IMR-90 (cell line): ENCODE data around the gene MRPS22. TPM values are rescaled to one million over a fixed set of nuclear protein-coding genes. Genes with fewer than 3 reads are reported as not detected.

Experiments
- ATAC-seq: fragments of 200-7000 bp; cut with Tn5 transposase; 2 replicates; pipeline ENCODE4 v1.9.1; 2020; ENCODE audit warnings: low read depth, mild to moderate bottlenecking, moderate library complexity
- BruUV-seq: library from RNA; stranded (reverse); fragments of 400-500 nt; replicated peaks from 2 replicates; lab custom pipeline; 2021; lab: Mats Ljungman, UMichigan
- CTCF ChIA-PET: fragments of 300-600 bp; formaldehyde crosslinking; extraction: SDS; loops from one replicate; lab custom pipeline; 2021; ENCODE audit warnings: antibody characterized with exemption; lab: Yijun Ruan, JAX
- POLR2A ChIA-PET: fragments of 300-600 bp; sonication (Branson Sonifier 250); formaldehyde crosslinking; loops from one replicate; lab custom pipeline; 2022; ENCODE audit warnings: antibody characterized with exemption; ENCODE audit not compliant: unreplicated experiment; lab: Charles Lee
- DNase-seq: peaks from one replicate; pipeline ENCODE4 v3.0.0; 2013
- H2AFZ ChIP-seq: replicated peaks from 2 replicates; pipeline ENCODE3; 2013; ENCODE audit warnings: low read length, mild to moderate bottlenecking; ENCODE audit not compliant: poor library complexity
- H2AK5ac ChIP-seq: 2 replicates; pipeline ENCODE4 v1.6.1; 2013; ENCODE audit warnings: low read depth, low read length, inconsistent platforms
- H2AK9ac ChIP-seq: replicated peaks from 2 replicates; pipeline ENCODE3; 2013; ENCODE audit warnings: mild to moderate bottlenecking, low read depth, low read length, moderate library complexity; ENCODE audit not compliant: poor library complexity
- H2BK120ac ChIP-seq: 2 replicates; pipeline ENCODE4 v1.6.1; 2013; ENCODE audit warnings: low read depth, low read length, inconsistent platforms
- H2BK15ac ChIP-seq: 3 replicates; pipeline ENCODE4 v1.6.1; 2013; ENCODE audit warnings: low read depth, low read length, inconsistent platforms
- H2BK20ac ChIP-seq: 2 replicates; pipeline ENCODE4 v1.6.1; 2013; ENCODE audit warnings: low read depth, mild to moderate bottlenecking, inconsistent platforms, low read length, moderate library complexity
- H2BK5ac ChIP-seq: 2 replicates; pipeline ENCODE4 v1.6.1; 2013; ENCODE audit warnings: mild to moderate bottlenecking, low read depth, low read length, inconsistent platforms; ENCODE audit not compliant: poor library complexity, severe bottlenecking
- H3K14ac ChIP-seq: replicated peaks from 2 replicates; pipeline ENCODE4 v1.6.1; 2013; ENCODE audit warnings: low read depth, low read length, inconsistent platforms
- H3K18ac ChIP-seq: 2 replicates; pipeline ENCODE4 v1.6.1; 2013; ENCODE audit warnings: low read depth, low read length, control low read depth
- H3K23ac ChIP-seq: 2 replicates; pipeline ENCODE4 v1.6.1; 2013; ENCODE audit warnings: low read depth, low read length, inconsistent platforms
- H3K27ac ChIP-seq: 2 replicates; pipeline ENCODE4 v1.5.1; 2013; ENCODE audit warnings: mild to moderate bottlenecking, control low read depth, low read length; ENCODE audit not compliant: insufficient read depth
- H3K27me3 ChIP-seq: 2 replicates; pipeline ENCODE4 v1.6.1; 2013; ENCODE audit warnings: low read length; ENCODE audit not compliant: control insufficient read depth, insufficient read depth
- H3K36me3 ChIP-seq: 2 replicates; pipeline ENCODE4 v1.6.1; 2013; ENCODE audit warnings: low read length, mixed read lengths; ENCODE audit not compliant: control insufficient read depth, insufficient read depth
- H3K4ac ChIP-seq: 2 replicates; pipeline ENCODE4 v1.6.1; 2013; ENCODE audit warnings: low read depth, low read length, inconsistent platforms
- H3K4me1 ChIP-seq: 2 replicates; pipeline ENCODE4 v1.6.1; 2013; ENCODE audit warnings: low read length, mixed read lengths; ENCODE audit not compliant: control insufficient read depth, insufficient read depth
- H3K4me2 ChIP-seq: 2 replicates; pipeline ENCODE4 v1.6.1; 2013; ENCODE audit warnings: low read depth, mild to moderate bottlenecking, control low read depth, low read length, moderate library complexity
- H3K4me3 ChIP-seq: 2 replicates; pipeline ENCODE4 v1.5.1; 2013; ENCODE audit warnings: low read depth, mild to moderate bottlenecking, control low read depth, low read length, moderate library complexity; ENCODE audit not compliant: insufficient read depth
- H3K56ac ChIP-seq: 2 replicates; pipeline ENCODE4 v1.6.1; 2013; ENCODE audit warnings: low read length, inconsistent platforms; ENCODE audit not compliant: insufficient read depth; ENCODE audit errors: extremely low read depth
- H3K79me1 ChIP-seq, 2 experiments: 2 replicates each; pipeline ENCODE4 v1.6.1; 2013; ENCODE audit warnings: low read length in 2 of 2, inconsistent platforms in 1 of 2, low read depth in 1 of 2
- H3K9ac ChIP-seq: 2 replicates; pipeline ENCODE4 v1.6.1; 2013; ENCODE audit warnings: low read depth, low read length, control low read depth
- H3K9me1 ChIP-seq: 2 replicates; pipeline ENCODE4 v1.6.1; 2013; ENCODE audit warnings: low read length, inconsistent platforms; ENCODE audit not compliant: insufficient read depth
- H3K9me3 ChIP-seq: 2 replicates; pipeline ENCODE4 v1.6.1; 2013; ENCODE audit warnings: low read length; ENCODE audit not compliant: control insufficient read depth, insufficient read depth
- H4K20me1 ChIP-seq: 2 replicates; pipeline ENCODE4 v1.6.1; 2013; ENCODE audit warnings: low read length, inconsistent platforms; ENCODE audit not compliant: insufficient read depth
- H4K5ac ChIP-seq: 2 replicates; pipeline ENCODE4 v1.6.1; 2013; ENCODE audit warnings: mild to moderate bottlenecking, low read depth, low read length, control low read depth
- H4K8ac ChIP-seq, 2 experiments: 2 replicates each; pipeline ENCODE4 v1.6.1; 2013; ENCODE audit warnings: low read depth in 2 of 2, low read length in 2 of 2, control low read depth in 1 of 2, inconsistent platforms in 1 of 2
- H4K91ac ChIP-seq: 2 replicates; pipeline ENCODE4 v1.6.1; 2013; ENCODE audit warnings: low read depth, low read length, inconsistent platforms; ENCODE audit not compliant: insufficient read depth
- BHLHE40 ChIP-seq: fragments of 150-350 bp; IDR thresholded peaks from 2 replicates; pipeline ENCODE4 v1.6.1; 2016; ENCODE audit warnings: mild to moderate bottlenecking, low read depth, low read length
- CEBPB ChIP-seq: IDR thresholded peaks from 2 replicates; pipeline ENCODE4 v1.6.1; 2012; ENCODE audit warnings: low read depth, low read length, improper control_type of control experiment
- CHD1 ChIP-seq: IDR thresholded peaks from 2 replicates; pipeline ENCODE4 v1.6.1; 2012; ENCODE audit warnings: low read depth, low read length, improper control_type of control experiment
- MAFK ChIP-seq: IDR thresholded peaks from 2 replicates; pipeline ENCODE4 v1.6.1; 2012; ENCODE audit warnings: low read depth, low read length, improper control_type of control experiment
- MAZ ChIP-seq: IDR thresholded peaks from 2 replicates; pipeline ENCODE4 v1.6.1; 2012; ENCODE audit warnings: low read depth, mild to moderate bottlenecking, low read length, improper control_type of control experiment, moderate library complexity, borderline replicate concordance
- MXI1 ChIP-seq: IDR thresholded peaks from 2 replicates; pipeline ENCODE4 v1.6.1; 2012; ENCODE audit warnings: low read depth, mild to moderate bottlenecking, low read length, moderate library complexity, borderline replicate concordance
- NFE2L2 ChIP-seq: fragments of 150-350 bp; IDR thresholded peaks from 2 replicates; pipeline ENCODE4 v1.6.1; 2016; ENCODE audit warnings: low read depth, mild to moderate bottlenecking, low read length
- POLR2A ChIP-seq: IDR thresholded peaks from 2 replicates; pipeline ENCODE4 v1.6.1; 2012; ENCODE audit warnings: mild to moderate bottlenecking, low read depth, low read length
- RAD21 ChIP-seq: IDR thresholded peaks from 2 replicates; pipeline ENCODE4 v1.6.1; 2012; ENCODE audit warnings: low read length, improper control_type of control experiment
- RCOR1 ChIP-seq: IDR thresholded peaks from 2 replicates; pipeline ENCODE4 v1.6.1; 2012; ENCODE audit warnings: mild to moderate bottlenecking, low read length, improper control_type of control experiment; ENCODE audit not compliant: insufficient replicate concordance
- RFX5 ChIP-seq: IDR thresholded peaks from 2 replicates; pipeline ENCODE4 v1.8.0; 2012; ENCODE audit warnings: low read depth, mild to moderate bottlenecking, low read length, moderate library complexity
- SMC3 ChIP-seq: fragments of 150-350 bp; IDR thresholded peaks from 2 replicates; pipeline ENCODE4 v1.6.1; 2016; ENCODE audit warnings: low read depth, mild to moderate bottlenecking, antibody characterized with exemption, low read length, moderate library complexity
- USF2 ChIP-seq: fragments of 150-350 bp; IDR thresholded peaks from 2 replicates; pipeline ENCODE4 v1.6.1; 2017; ENCODE audit warnings: mild to moderate bottlenecking, antibody characterized with exemption, low read length, low read depth
- WGBS, 2 experiments: methylation state at CpG; one replicate each; pipeline versions ENCODE4 v1.1.5 to v1.1.7; 2013; ENCODE audit warnings: missing lambda C conversion rate in 2 of 2; ENCODE audit not compliant: insufficient read length in 1 of 2; ENCODE audit errors: extremely low coverage in 2 of 2; 5-methylcytosine and 5-hydroxymethylcytosine counted together
- dilution Hi-C: fragments of 300-500 bp; cut with HindIII; formaldehyde crosslinking; loops from one replicate; pipeline ENCODE4 v1.14.3; 2018; ENCODE audit warnings: low sequenced_read_pairs; ENCODE audit not compliant: unreplicated experiment
- in situ Hi-C: fragments of 300-500 bp; cut with MboI; formaldehyde crosslinking; loops from 3 replicates; pipeline ENCODE4 v1.14.3; 2019; ENCODE audit warnings: low sequenced_read_pairs, inconsistent platforms, mixed read lengths
- intact Hi-C: fragments of 100-400 bp; cut with micrococcal nuclease; formaldehyde crosslinking; loops from 2 replicates; pipeline ENCODE4 v1.10.0; 2022
- polyA plus RNA-seq, 3 experiments: library from polyadenylated mRNA; depleted of rRNA; stranded (reverse); fragments of >200 nt; gene quantifications; 2 replicates each; pipeline ENCODE4 v1.2.3, GENCODE V29; 2012; ENCODE audit warnings: low replicate concordance in 1 of 3
- total RNA-seq: library from RNA; depleted of rRNA; stranded (reverse); fragments of >200 nt; gene quantifications from 2 replicates; pipeline ENCODE4 v1.2.3, GENCODE V29; 2012
- TF ChIP-seq, protein P1 (sequence below): conservative IDR thresholded peaks from 2 replicates; pipeline ENCODE4 v1.5.1; 2012; ENCODE audit warnings: mild to moderate bottlenecking, low read depth, low read length, improper control_type of control experiment

MRPS22 gene
- total and polyA plus RNA-seq, 2 of the 4 experiments (the other 2 are of a cell fraction), result 54.5 to 72.4 TPM

DNA sequence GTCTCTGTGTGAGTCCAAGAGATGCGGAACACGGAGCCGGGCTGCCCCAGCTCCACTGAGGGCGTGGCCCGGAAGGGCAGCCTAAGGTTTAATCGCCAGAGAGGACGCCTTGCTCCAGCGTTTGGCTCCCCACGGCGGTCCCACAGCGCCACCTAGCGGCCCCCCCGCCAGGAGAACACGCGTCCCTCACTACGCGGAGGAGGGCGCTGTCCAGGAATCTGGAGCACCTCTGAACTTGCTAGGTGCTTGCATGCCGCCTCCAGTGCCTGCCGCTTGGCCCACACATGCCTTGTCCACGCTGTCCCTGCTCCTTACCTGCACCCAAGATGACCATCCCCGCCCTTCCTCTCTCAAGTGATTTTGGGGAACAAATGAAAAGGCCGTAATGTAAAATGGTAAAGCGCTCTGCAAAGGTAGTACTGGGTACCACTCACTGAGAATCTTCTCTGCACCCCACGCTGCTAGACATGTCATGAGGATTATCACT, 14.4 kb upstream of the MRPS22 start (continued):
- no peak for TF ChIP-seq CHD1
- peak; percentile 62; the same call in 1 of the 2 replicates for TF ChIP-seq POLR2A

DNA sequence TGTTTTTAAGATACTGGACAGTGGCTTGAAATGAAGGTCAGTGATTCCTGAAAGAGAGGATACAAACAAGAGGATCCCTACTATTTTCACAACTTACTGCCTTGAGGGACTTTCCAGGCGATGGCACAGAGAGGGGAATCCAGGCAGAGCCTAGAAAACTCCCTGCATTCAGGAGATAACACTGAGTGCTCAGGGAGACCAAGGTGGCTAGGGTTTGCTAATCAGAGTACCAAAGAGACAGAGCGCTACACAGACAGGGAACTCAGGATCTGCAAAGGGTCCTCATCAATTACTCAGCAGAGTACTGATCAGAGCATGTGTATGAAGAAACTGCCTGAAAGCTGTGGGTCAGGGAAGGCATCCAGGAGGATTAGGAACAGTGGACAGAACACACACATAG, 11.7 kb upstream of the MRPS22 start:
- no peaks in the 10 kb centered on the region for H3K79me1 ChIP-seq
- H3K18ac ChIP-seq, result no peak overlapping the region
- dilution Hi-C loops (no loop called here), in situ Hi-C loops (loop anchor here (5.0 to 25.0 kb wide), 4 partner anchors 220 to 745 kb away; partner anchors contain the start of gene CEP70), intact Hi-C loops (no loop called here)
- no peak overlapping the region for H3K27ac ChIP-seq
- no peak overlapping the region for H2BK120ac ChIP-seq
- H3K14ac ChIP-seq, result no peak overlapping the region
- H4K5ac ChIP-seq, result no peak overlapping the region
- peaks cover 18% of the 10 kb centered on the region for H3K27me3 ChIP-seq
- no peaks in the 10 kb centered on the region for H3K9me1 ChIP-seq
- BruUV-seq, result no TSS peak
- H3K9ac ChIP-seq, result no peak overlapping the region
- ATAC-seq (no peak), DNase-seq (no peak)
- H3K4me2 ChIP-seq, result no peak overlapping the region
- H3K4me3 ChIP-seq, result no peak overlapping the region
- H2BK20ac ChIP-seq, result no peak overlapping the region
- H4K91ac ChIP-seq, result no peak overlapping the region
- no peaks in the 10 kb centered on the region for H3K36me3 ChIP-seq
- no CpG with 5 or more reads among the region's 2 CpGs for WGBS, 2 experiments
- no peak overlapping the region for H4K8ac ChIP-seq
- CTCF ChIA-PET, result interaction anchor here (1.1 kb wide), 1 partner anchor 220 kb away, joined by 3 read pairs; no protein-coding TSS in a partner anchor
- no peaks in the 10 kb centered on the region for H3K9me3 ChIP-seq
- no peak overlapping the region for H2AFZ ChIP-seq
- H3K23ac ChIP-seq, result no peak overlapping the region
- no peak overlapping the region for H3K56ac ChIP-seq
- no peak overlapping the region for H2BK5ac ChIP-seq
- POLR2A ChIA-PET, result no interaction called here
- no peak overlapping the region for H2AK9ac ChIP-seq
- no peak overlapping the region for H2AK5ac ChIP-seq
- no peak overlapping the region for H3K4ac ChIP-seq
- H2BK15ac ChIP-seq, result no peak overlapping the region
- peaks cover 2% of the 10 kb centered on the region; the same call in 1 of the 2 replicates for H3K4me1 ChIP-seq
- no peaks in the 10 kb centered on the region for H4K20me1 ChIP-seq
- no peak for TF ChIP-seq MXI1
- no peak for TF ChIP-seq USF2
- TF ChIP-seq, protein P1, sequence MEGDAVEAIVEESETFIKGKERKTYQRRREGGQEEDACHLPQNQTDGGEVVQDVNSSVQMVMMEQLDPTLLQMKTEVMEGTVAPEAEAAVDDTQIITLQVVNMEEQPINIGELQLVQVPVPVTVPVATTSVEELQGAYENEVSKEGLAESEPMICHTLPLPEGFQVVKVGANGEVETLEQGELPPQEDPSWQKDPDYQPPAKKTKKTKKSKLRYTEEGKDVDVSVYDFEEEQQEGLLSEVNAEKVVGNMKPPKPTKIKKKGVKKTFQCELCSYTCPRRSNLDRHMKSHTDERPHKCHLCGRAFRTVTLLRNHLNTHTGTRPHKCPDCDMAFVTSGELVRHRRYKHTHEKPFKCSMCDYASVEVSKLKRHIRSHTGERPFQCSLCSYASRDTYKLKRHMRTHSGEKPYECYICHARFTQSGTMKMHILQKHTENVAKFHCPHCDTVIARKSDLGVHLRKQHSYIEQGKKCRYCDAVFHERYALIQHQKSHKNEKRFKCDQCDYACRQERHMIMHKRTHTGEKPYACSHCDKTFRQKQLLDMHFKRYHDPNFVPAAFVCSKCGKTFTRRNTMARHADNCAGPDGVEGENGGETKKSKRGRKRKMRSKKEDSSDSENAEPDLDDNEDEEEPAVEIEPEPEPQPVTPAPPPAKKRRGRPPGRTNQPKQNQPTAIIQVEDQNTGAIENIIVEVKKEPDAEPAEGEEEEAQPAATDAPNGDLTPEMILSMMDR, result no peak
- TF ChIP-seq CHD1, result no peak
- no peak for TF ChIP-seq RCOR1
- no peak for TF ChIP-seq SMC3
- TF ChIP-seq RFX5, result no peak
- TF ChIP-seq BHLHE40, result no peak
- TF ChIP-seq MAZ, result no peak
- no peak for TF ChIP-seq MAFK
- no peak for TF ChIP-seq NFE2L2
- no peak for TF ChIP-seq RAD21
- no peak for TF ChIP-seq CEBPB
- no peak for TF ChIP-seq POLR2A
